ENCODE data around the gene CEP250. TPM values are rescaled to one million over a fixed set of nuclear protein-coding genes. Genes with fewer than 3 reads are reported as not detected.

CEP250 gene
- total RNA-seq, 1 experiment from 2014 or later = 42.3 TPM

GRCh38 chr20:35497780-35498189 lies 42.4 kb downstream of the CEP250 start:
- BruUV-seq (replicated peaks) = no TSS peak

More at GRCh38 chr20:35497780-35498189, 42.4 kb downstream of the CEP250 start:
- RAD21 ChIA-PET (ENCODE audit: low non-redundant PET in 1 of 2, low total read pairs in 2 of 2, uncharacterized antibody in 2 of 2, unreplicated experiment in 2 of 2) = no interaction called here
- Histone ChIP-seq H3K9me2 (ENCODE audit: insufficient read depth) (no peaks in the 10 kb centered on the region), H3K79me2 (ENCODE audit: insufficient read depth, low read length) (no peaks in the 10 kb centered on the region), H3K27me3 (ENCODE audit: insufficient read depth, low read length) (no peaks in the 10 kb centered on the region), H3K4me2 (ENCODE audit: low read length) (no peak overlapping the region), H4K20me1 (ENCODE audit: insufficient read depth) (no peaks in the 10 kb centered on the region), H3K27ac (ENCODE audit: low read depth, low read length) (no peak overlapping the region), H2AFZ (ENCODE audit: low read depth, low read length, poor library complexity, severe bottlenecking) (no peak overlapping the region), H3K4me1 (ENCODE audit: control insufficient read depth in 1 of 2, insufficient read depth in 2 of 2, low read length in 2 of 2) (no peaks in the 10 kb centered on the region), H3K36me3 (ENCODE audit: control insufficient read depth in 1 of 2, insufficient read depth in 2 of 2, low read length in 2 of 2) (peaks cover 36 to 50% of the 10 kb centered on the region in 2 experiments; a peak in 3 of 4 replicates), H3K4me3 (replicated peaks in 1 of 2; ENCODE audit: low read depth in 1 of 2, low read length in 2 of 2) (no peak overlapping the region), H3K9ac (ENCODE audit: low read length) (no peak overlapping the region), H3K9me3 (ENCODE audit: control insufficient read depth in 1 of 2, insufficient read depth in 1 of 2, low read depth in 1 of 2, low read length in 2 of 2) (no peaks in the 10 kb centered on the region)
- DNase-seq (ENCODE audit: low read depth, low spot score) (no peak), ATAC-seq (no peak)
- POLR2A ChIA-PET = no interaction called here
- CTCF ChIA-PET = no interaction called here
- intact Hi-C loops (cut with micrococcal nuclease) = no loop called here
- TF ChIP-seq CBX3 (IDR thresholded peaks at IDR 0.05; ENCODE audit: low read depth) (no peak), ZBTB33 (IDR thresholded peaks at IDR 0.05; ENCODE audit: extremely low read depth, insufficient replicate concordance, low read length) (no peak), ELF1 (IDR thresholded peaks at IDR 0.05; ENCODE audit: borderline replicate concordance, low read depth) (no peak), EZH2phosphoT487 (IDR thresholded peaks at IDR 0.05; ENCODE audit: borderline replicate concordance) (no peak), EZH2 (IDR thresholded peaks at IDR 0.05) (no peak), TCF7L2 (IDR thresholded peaks at IDR 0.05; ENCODE audit: borderline replicate concordance, extremely low read depth, insufficient read depth, insufficient read length) (no peak), SRF (IDR thresholded peaks at IDR 0.05; ENCODE audit: low read depth) (no peak), POLR2AphosphoS5 (IDR thresholded peaks at IDR 0.05; ENCODE audit: low read depth, low read length) (no peak), FOSL1 (IDR thresholded peaks at IDR 0.05; ENCODE audit: low read depth) (no peak), ZNF274 (IDR thresholded peaks at IDR 0.05; ENCODE audit: low read depth, low read length) (no peak), CEBPB (IDR thresholded peaks at IDR 0.05; ENCODE audit: low read depth) (no peak)

Measured in HCT116 (cell line).